SIG-M5 (cell line): ENCODE results near the gene PAQR6.

Source experiments
- DNase-seq: peaks from one replicate; lab custom pipeline; 2025; lab: John Stamatoyannopoulos, UW

The PAQR6 gene

GRCh38 chr1:156193488-156194299 lies 54.2 kb downstream of the PAQR6 start, which contains the start of gene SLC25A44:
SLC25A44 (plus strand) TSS chr1:156194104; CDS start chr1:156199848, 5,744 bp downstream.
- peak; percentile 99 for DNase-seq
